H7 (cell line): ENCODE data around the gene GAK. TPM values are rescaled to one million over a fixed set of nuclear protein-coding genes. Genes with fewer than 3 reads are reported as not detected.
A peak's percentile ranks its signal among the peaks of the same experiment; 100 is the strongest.

ENCODE experiments used
- DNase-seq: peaks from one replicate; pipeline ENCODE4 v3.0.0; 2012
- H3K27me3 ChIP-seq: 2 replicates; pipeline ENCODE4 v1.6.0; 2011; ENCODE audit warnings: mild to moderate bottlenecking, low read length; ENCODE audit not compliant: control insufficient read depth, insufficient read depth
- H3K36me3 ChIP-seq: replicated peaks from 2 replicates; pipeline ENCODE4 v1.5.1; 2011; ENCODE audit warnings: low read length; ENCODE audit not compliant: control insufficient read depth, insufficient read depth
- H3K4me3 ChIP-seq: 2 replicates; pipeline ENCODE4 v1.5.1; 2011; ENCODE audit warnings: low read depth, mild to moderate bottlenecking, control low read depth, low read length, moderate library complexity; ENCODE audit not compliant: insufficient read depth
- total RNA-seq: library from RNA; depleted of rRNA; stranded (reverse); fragments of >200 nt; shearing (Covaris generic); gene quantifications from 2 replicates; pipeline ENCODE4 v1.2.3, GENCODE V29; 2014

The GAK gene
- total RNA-seq, 1 experiment from 2014 or later, result 77.4 TPM

GRCh38 chr4:865572-865971 lies 66.5 kb downstream of the GAK start:
- DNase-seq, result no peak
- peaks cover 20% of the 10 kb centered on the region for H3K36me3 ChIP-seq
- no peaks in the 10 kb centered on the region for H3K27me3 ChIP-seq
- H3K4me3 ChIP-seq, result no peak overlapping the region

DNA sequence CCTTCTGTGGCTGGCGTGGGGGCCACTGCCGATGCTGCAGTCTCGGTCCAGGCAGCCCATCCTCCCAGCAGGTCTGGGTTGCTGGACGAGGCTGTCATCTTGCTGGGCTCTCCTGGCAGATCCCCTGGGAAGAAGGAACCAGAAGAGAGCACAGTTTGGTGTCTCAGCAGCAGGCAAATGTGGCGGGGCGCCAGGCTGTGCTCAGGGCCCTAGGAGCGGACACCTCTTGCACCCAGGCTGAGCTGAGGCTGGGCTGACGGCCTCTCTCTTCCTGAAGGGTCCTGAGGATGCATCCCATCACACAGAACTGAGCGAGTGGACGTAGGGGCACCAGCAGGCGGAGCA lies 67.0 kb downstream of the GAK start:
- Histone ChIP-seq H3K36me3 (peaks cover 18% of the 10 kb centered on the region), H3K27me3 (no peaks in the 10 kb centered on the region), H3K4me3 (no peak overlapping the region)
- DNase-seq, result peak; percentile 31

DNA sequence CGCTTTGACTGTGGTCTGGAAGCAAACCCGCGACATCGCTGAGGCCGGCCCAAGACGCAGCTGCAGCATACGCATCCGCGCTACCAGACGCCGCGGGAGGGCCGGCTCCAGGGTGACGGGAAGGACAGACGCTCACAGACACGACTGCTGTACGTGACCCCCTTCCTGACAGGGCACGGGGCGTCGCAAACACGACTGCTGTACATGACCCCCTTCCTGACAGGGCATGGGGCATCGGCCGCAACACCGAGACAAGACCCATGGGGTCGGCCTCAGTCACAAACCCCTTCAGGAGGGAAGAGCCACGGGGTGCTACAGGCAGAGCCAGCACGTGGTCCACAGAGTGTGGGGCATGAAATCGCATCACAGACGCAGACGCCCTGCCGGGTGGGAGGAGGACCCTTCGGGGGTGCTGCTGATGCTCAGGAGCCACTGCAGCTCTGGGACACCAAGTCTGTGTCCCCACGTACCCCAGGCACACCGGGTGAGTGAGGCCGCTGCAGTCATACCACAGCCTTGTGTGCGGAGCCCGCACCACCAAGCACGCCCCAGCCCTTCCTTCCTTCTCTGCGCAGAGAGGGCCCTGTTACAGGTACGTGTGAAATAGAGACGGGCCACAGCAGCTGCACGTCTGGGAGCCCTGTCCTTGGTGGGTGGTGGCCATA lies 67.5 kb downstream of the GAK start:
- H3K27me3 ChIP-seq, result no peaks in the 10 kb centered on the region
- peaks cover 14% of the 10 kb centered on the region for H3K36me3 ChIP-seq
- H3K4me3 ChIP-seq, result no peak overlapping the region
- peak; percentile 43 for DNase-seq

DNA sequence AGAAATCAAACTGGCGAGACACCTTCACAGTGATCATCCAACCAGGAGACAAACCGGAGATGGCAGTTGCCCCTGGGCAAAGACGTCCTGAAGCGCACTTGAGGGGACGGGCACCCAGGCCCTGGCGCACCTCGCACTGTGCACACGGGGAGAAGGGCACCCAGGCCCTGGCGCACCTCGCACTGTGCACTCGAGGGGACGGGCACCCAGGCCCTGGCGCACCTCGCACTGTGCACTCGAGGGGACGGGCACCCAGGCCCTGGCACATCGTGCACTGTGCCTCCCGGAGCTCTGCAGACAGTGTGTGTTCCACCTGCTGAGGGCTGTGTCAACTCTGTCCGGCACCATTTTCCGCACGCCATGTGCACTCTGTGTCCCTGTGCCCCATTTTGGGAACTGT lies 71.6 kb downstream of the GAK start:
- DNase-seq, result no peak
- Histone ChIP-seq H3K36me3 (peaks cover 13% of the 10 kb centered on the region), H3K27me3 (no peaks in the 10 kb centered on the region), H3K4me3 (no peak overlapping the region)

GRCh38 chr4:859496-859895 lies 72.6 kb downstream of the GAK start:
- no peak overlapping the region for H3K4me3 ChIP-seq
- peaks cover 13% of the 10 kb centered on the region for H3K36me3 ChIP-seq
- no peaks in the 10 kb centered on the region for H3K27me3 ChIP-seq
- no peak for DNase-seq

- H3K27me3 ChIP-seq, result no peaks in the 10 kb centered on the region
- peaks cover 13% of the 10 kb centered on the region for H3K36me3 ChIP-seq
- H3K4me3 ChIP-seq, result no peak overlapping the region
- DNase-seq, result peak; percentile 51
Measured at GRCh38 chr4:858831-859451, 73.2 kb downstream of the GAK start.

DNA sequence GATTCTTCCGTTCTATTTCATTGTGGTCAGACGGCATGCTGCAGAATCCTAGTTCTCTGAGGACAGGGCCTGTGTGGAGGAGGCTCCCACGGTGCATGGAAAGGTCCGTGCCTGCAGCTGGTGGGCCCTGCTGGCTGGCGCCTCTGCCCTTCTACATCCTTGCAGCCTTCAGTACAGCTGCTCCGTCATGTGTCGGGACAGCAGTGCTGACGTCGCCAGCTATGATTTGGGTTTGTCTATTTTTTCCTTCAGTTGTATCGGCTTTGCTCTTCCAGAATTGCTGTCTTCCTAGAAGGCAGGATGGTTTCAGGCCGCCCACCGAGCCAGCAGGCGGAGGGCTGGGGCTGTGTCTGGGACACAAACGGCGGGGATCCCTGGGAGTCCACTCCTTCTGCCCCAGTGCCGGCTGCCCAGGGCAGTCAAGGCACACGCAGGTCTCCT lies 74.1 kb downstream of the GAK start:
- H3K4me3 ChIP-seq, result no peak overlapping the region
- H3K36me3 ChIP-seq, result peaks cover 10% of the 10 kb centered on the region

DNA sequence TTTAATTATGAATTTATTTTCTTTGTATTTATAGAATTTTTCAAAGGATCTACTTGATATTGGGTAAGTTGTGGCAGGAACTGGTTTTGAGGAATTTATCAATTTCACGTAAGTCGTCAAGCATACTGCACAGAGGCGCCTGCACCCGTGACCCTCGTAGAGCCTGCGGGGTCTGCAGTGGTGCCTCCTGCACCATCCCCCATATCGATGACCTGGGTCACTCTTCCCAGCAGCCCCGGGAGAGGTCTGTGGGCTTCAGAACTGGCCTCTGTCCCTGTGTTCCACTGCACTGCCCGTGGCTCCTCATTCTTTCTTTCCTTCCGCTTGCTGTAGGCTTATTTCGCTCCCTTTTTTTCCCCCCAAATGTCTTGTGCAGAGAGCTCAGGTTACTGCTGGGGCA lies 74.7 kb downstream of the GAK start:
- DNase-seq, result no peak
- Histone ChIP-seq H3K27me3 (no peaks in the 10 kb centered on the region), H3K36me3 (peaks cover 7% of the 10 kb centered on the region)

More for the DNA sequence above, 74.1 kb downstream of the GAK start:
- H3K27me3 ChIP-seq, result no peaks in the 10 kb centered on the region
- DNase-seq, result peak; percentile 41

DNA sequence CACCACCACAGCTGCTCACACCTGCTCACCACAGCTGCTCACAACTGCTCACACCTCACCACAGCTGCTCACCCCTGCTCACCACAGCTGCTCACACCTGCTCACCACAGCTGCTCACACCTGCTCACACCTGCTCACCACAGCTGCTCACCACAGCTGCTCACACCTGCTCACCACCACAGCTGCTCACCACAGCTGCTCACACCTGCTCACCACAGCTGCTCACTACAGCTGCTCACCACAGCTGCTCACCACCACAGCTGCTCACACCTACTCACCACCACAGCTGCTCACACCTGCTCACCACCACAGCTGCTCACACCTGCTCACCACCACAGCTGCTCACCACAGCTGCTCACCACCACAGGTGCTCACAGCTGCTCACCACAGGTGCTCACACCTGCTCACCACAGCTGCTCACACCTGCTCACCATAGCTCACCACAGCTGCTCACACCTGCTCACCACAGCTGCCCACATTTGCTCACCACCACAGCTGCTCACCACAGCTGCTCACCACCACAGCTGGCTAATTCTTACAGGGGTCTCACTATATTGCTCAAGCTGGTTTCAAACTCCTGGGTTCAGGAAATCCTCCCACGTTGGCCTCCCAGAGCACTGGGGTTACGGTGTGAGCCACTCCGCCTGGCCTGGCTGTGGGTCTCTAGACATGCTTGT lies 75.8 kb downstream of the GAK start:
- H3K27me3 ChIP-seq, result no peaks in the 10 kb centered on the region
- DNase-seq, result no peak
- H3K4me3 ChIP-seq, result no peak overlapping the region
- H3K36me3 ChIP-seq, result peaks cover 7% of the 10 kb centered on the region

More for the DNA sequence above, 74.7 kb downstream of the GAK start:
- H3K4me3 ChIP-seq, result no peak overlapping the region

DNA sequence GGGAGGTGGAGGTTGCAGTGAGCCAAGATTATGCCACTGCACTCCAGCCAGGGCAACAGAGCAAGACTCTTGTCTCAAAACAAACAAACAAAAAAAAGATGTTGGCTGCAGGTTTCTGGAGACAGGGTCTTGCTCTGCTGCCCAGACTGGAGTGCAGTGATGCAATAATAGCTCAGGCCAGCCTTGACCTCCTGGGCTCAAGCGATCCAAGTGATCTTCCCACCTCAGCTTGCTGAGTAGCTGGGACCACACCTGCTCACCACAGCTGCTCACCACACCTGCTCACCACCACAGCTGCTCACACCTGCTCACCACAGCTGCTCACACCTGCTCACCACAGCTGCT lies 76.3 kb downstream of the GAK start:
- DNase-seq, result no peak
- no peak overlapping the region for H3K4me3 ChIP-seq
- peaks cover 7% of the 10 kb centered on the region for H3K36me3 ChIP-seq
- H3K27me3 ChIP-seq, result no peaks in the 10 kb centered on the region

GRCh38 chr4:854356-854755 lies 77.8 kb downstream of the GAK start:
- Histone ChIP-seq H3K4me3 (no peak overlapping the region), H3K27me3 (no peaks in the 10 kb centered on the region), H3K36me3 (peaks cover 6% of the 10 kb centered on the region)
- no peak for DNase-seq

GRCh38 chr4:853416-853781 lies 78.7 kb downstream of the GAK start:
- peak; percentile 58 for DNase-seq
- Histone ChIP-seq H3K4me3 (no peak overlapping the region), H3K36me3 (peaks cover 6% of the 10 kb centered on the region), H3K27me3 (no peaks in the 10 kb centered on the region)

- H3K36me3 ChIP-seq, result peaks cover 4% of the 10 kb centered on the region
- no peaks in the 10 kb centered on the region for H3K27me3 ChIP-seq
- H3K4me3 ChIP-seq, result no peak overlapping the region
- peak; percentile 36 for DNase-seq
Measured at GRCh38 chr4:851701-852430, 80.2 kb downstream of the GAK start.

DNA sequence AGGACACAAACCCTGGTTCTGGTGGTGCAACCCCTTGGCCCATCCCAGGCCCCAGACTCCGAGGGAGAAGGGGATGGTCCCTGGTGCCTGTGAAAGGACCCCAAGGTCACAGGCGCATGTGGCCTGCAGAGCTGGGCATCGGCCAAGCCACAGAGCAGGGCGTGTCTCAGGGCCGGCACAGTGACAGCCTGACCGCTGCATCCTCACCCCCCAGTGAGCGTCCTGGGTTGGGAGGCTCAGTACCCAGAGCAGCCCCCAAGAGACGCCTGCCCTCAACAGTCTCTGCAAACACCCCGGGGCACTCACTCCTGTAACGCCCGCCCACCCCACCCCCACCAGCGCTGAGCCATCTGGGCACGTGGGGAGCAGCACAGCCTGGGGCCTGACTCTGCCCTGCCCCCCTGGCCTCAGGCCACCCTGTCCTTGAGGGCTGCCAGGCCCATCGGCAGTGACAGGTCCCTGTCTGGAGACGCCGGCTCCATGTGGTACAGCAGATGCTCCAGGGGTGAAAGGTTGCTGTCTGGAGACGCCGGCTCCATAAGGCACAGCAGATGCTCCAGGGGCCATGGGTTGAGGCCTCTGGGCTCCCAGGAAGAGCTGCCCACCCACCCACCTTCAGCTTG lies 81.7 kb downstream of the GAK start:
- Histone ChIP-seq H3K4me3 (no peak overlapping the region), H3K36me3 (peaks cover 1% of the 10 kb centered on the region), H3K27me3 (no peaks in the 10 kb centered on the region)
- DNase-seq, result peak; percentile 49
